ENCODE data around the gene CCDC85C. TPM values are rescaled to one million over a fixed set of nuclear protein-coding genes. Genes with fewer than 3 reads are reported as not detected.

CCDC85C gene
- total RNA-seq, 1 experiment from 2014 or later = 33.2 TPM

DNA sequence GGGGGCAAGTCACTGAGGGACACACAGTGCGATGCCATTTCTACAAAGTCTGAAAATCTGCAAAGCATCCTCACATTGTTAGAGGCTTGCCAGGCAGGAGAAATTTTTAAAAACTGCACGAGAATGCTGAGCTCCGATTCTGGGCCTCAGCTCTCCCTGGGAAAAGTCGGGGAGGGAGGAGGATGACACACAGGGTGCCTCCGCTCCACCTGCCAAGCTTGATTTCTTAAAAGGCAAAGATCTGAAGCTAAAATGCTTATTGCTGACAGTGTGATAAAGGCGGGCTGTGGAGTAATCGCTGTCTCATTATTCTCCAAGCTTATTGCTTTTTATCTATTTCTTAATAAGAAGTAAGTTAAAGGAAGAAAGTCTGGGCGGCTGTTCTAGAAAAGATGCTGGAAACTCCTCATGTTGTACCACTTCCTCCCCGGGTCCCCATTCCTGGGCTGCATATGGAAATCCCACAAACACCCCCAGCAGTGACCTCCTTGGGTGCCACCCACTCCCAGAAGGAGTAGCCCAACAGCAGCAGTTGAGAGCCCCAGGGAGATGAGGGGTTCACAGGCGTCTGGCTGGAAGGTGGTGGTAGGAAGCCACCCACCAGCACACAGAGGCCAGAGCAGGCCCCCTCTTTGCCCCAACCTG lies 55.0 kb downstream of the CCDC85C start:
- Histone ChIP-seq H4K8ac (replicated peaks; ENCODE audit: insufficient read length, low read depth, low read length) (no peak overlapping the region), H3K23ac (ENCODE audit: insufficient read length, low read depth, low read length) (no peak overlapping the region), H3K4me1 (ENCODE audit: insufficient read depth, low read length) (no peaks in the 10 kb centered on the region; the same call in 1 of the 2 replicates), H3K9ac (ENCODE audit: extremely low read depth, insufficient read length, low read length) (no peak overlapping the region), H3K18ac (ENCODE audit: insufficient read length, low read depth, low read length) (no peak overlapping the region), H3K79me1 (ENCODE audit: insufficient read depth, low read depth, low read length, poor library complexity, severe bottlenecking) (no peaks in the 10 kb centered on the region), H2AFZ (ENCODE audit: low read length) (no peak overlapping the region), H4K91ac (ENCODE audit: insufficient read length, low read depth, low read length) (no peak overlapping the region), H2BK20ac (ENCODE audit: low read depth, low read length, poor library complexity, severe bottlenecking) (no peak overlapping the region), H2BK120ac (ENCODE audit: low read depth, low read length, poor library complexity, severe bottlenecking) (no peak overlapping the region), H3K4me2 (ENCODE audit: insufficient read depth, insufficient read length, low read length) (no peak overlapping the region), H3K27me3 (ENCODE audit: insufficient read depth, low read length) (0 out of 2 replicates have a peak, but pooled peaks cover 2% of the 10 kb centered on the region), H3K14ac (ENCODE audit: insufficient read depth, low read length) (no peak overlapping the region; the same call in 1 of the 2 replicates), H4K20me1 (ENCODE audit: control insufficient read depth, insufficient read depth, insufficient read length) (peaks cover 3% of the 10 kb centered on the region), H2BK5ac (ENCODE audit: insufficient read length, low read length) (no peak overlapping the region), H3K4ac (ENCODE audit: low read depth, low read length) (no peak overlapping the region), H2BK12ac (ENCODE audit: insufficient read length, low read depth, low read length) (no peak overlapping the region), H3K56ac (ENCODE audit: insufficient read length, low read depth, low read length) (no peak overlapping the region), H3K79me2 (ENCODE audit: insufficient read depth, low read length) (no peaks in the 10 kb centered on the region; the same call in 1 of the 2 replicates), H3K27ac (ENCODE audit: insufficient read length, low read depth, low read length) (no peak overlapping the region), H2AK5ac (ENCODE audit: insufficient read length, low read length) (no peak overlapping the region), H2BK15ac (ENCODE audit: low read depth, low read length) (no peak overlapping the region), H3K23me2 (ENCODE audit: insufficient read length, low read depth, low read length, poor library complexity, severe bottlenecking) (no peaks in the 10 kb centered on the region), H3K9me3 (ENCODE audit: control insufficient read depth, low read depth, low read length) (no peaks in the 10 kb centered on the region), H3T11ph (ENCODE audit: low read length) (no peak overlapping the region), H4K5ac (ENCODE audit: insufficient read length, low read depth, low read length) (no peak overlapping the region)
- H3K4me1 Mint-ChIP-seq = peaks cover 56 to 66% of the 10 kb centered on the region in 2 experiments
- TF ChIP-seq, protein P1, sequence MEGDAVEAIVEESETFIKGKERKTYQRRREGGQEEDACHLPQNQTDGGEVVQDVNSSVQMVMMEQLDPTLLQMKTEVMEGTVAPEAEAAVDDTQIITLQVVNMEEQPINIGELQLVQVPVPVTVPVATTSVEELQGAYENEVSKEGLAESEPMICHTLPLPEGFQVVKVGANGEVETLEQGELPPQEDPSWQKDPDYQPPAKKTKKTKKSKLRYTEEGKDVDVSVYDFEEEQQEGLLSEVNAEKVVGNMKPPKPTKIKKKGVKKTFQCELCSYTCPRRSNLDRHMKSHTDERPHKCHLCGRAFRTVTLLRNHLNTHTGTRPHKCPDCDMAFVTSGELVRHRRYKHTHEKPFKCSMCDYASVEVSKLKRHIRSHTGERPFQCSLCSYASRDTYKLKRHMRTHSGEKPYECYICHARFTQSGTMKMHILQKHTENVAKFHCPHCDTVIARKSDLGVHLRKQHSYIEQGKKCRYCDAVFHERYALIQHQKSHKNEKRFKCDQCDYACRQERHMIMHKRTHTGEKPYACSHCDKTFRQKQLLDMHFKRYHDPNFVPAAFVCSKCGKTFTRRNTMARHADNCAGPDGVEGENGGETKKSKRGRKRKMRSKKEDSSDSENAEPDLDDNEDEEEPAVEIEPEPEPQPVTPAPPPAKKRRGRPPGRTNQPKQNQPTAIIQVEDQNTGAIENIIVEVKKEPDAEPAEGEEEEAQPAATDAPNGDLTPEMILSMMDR (conservative IDR thresholded peaks at IDR 0.05) = no peak
- DNase-seq = no peak
- H3K36me3 Mint-ChIP-seq (ENCODE audit: insufficient read depth in 1 of 3, low read depth in 3 of 3) = no peaks in the 10 kb centered on the region
- no peaks in the 10 kb centered on the region for H3K9me3 Mint-ChIP-seq
- peak overlapping the region in 1 of 3 experiments; percentile 53; a peak in 2 of 7 replicates for H3K27ac Mint-ChIP-seq
- no peak overlapping the region for H3K4me3 Mint-ChIP-seq
- no CpG with 5 or more reads among the region's 10 CpGs for WGBS (ENCODE audit: extremely low coverage, insufficient read length, low lambda C conversion rate)
- H3K27me3 Mint-ChIP-seq (ENCODE audit: low read depth) = no peaks in the 10 kb centered on the region; the same call in 1 of the 2 replicates
